Measurements from ENCODE around the gene CELA2B.
"Not testable (repeated sequence)": the region's sequence is repeated elsewhere in the genome, so short reads cannot be mapped to it uniquely, and the experiment has no call there.

CELA2B gene

DNA sequence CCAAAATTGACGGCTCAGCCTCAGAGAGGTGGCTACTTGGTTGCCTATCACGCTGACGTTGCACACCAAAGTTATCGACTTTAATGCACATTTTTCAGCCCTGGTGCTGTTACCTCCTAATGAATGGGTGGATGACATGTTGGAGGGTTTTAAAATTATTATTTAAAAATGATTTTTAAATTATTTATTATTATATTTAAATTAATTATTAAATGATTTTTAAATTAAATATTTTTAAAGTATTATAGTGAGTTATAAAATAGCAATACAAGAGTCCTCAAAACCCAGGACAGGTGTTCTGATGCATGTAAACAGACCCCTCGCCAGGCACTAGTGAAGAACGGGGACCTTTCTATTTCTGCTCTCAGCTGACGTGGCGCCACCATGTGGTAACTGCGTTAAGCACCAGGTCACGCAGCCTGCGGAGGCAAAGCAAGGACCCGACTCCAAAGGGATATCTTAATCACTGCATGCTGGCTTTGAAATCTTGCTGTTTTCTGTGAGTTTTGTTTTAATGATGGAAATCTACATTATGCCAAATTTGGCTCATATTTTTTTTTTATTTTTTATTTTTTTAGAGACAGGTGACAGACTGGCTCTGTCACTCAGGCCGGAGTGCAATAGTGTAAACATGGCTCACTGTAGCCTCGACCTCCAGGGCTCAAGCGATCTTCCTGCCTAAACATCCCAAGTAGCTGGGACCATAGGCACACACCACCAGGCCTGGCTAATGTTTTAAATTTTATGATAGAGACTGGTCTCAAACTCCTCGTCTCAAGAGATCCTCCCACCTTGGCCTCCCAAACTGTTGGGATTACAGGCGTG is 25.5 kb downstream of the CELA2B start:
- DNase-seq, result peak; percentile 71
- ATAC-seq, result peak; percentile 52

DNA sequence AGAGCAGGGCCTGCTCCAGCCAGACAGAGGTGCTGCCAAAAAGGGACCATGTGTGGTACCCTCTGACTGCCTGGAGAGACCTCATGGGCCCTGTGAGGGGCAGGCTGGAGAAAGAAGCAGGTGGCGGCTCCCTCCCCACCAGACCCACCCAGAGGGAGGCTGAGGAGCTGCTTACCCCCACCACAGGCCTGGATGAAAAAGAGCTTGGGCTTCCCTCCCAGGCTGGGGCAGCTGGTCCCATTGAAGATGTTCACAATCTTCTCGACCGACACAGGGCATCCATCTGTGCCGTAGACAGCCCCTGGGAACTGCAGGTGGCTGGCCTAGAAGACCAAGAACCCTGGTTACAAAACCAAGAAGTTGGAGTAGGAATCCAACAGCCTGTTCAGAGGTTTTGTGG is 28.5 kb downstream of the CELA2B start:
- ATAC-seq (no peak), DNase-seq (no peak)

DNA sequence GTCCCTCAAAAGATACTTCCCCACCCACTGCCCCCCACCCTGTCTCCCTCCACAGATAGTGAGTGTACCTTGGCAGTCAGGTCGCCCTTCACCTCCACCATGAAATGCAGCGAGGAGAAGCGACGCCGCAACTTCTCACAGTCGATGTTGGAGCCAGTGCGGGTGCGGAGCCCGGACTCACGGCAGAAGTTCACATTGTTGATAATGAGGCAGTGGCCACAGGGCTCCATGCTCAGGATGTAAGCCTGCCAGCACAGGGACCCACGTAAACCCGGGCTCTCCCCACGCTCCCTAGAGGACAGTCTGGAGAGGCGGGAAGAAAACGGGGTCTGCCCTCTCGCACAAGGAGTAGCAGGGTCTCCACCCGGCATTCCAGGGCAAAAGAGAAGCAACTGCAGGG is 30.9 kb downstream of the CELA2B start:
- ATAC-seq (no peak), DNase-seq (no peak)

DNA sequence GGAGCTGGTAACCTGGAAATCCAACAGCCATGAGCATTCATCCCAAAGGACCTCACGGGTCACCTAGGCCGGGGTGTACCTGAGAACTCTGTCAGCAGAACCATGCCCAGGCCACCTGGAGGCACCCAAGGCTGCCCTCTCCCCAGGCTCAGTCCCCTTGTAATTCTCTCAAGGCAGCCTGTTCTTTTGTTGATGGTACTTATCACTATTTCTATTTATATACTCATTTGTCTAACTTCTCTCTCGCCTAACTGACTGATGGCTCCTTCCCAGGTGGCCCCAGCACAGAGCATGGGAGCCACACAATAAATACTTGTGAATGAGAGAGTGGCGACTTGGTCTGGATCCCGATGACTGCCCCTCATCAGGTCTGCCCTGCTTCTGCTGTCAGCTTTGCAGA is 31.4 kb downstream of the CELA2B start:
- DNase-seq (no peak), ATAC-seq (no peak)

DNA sequence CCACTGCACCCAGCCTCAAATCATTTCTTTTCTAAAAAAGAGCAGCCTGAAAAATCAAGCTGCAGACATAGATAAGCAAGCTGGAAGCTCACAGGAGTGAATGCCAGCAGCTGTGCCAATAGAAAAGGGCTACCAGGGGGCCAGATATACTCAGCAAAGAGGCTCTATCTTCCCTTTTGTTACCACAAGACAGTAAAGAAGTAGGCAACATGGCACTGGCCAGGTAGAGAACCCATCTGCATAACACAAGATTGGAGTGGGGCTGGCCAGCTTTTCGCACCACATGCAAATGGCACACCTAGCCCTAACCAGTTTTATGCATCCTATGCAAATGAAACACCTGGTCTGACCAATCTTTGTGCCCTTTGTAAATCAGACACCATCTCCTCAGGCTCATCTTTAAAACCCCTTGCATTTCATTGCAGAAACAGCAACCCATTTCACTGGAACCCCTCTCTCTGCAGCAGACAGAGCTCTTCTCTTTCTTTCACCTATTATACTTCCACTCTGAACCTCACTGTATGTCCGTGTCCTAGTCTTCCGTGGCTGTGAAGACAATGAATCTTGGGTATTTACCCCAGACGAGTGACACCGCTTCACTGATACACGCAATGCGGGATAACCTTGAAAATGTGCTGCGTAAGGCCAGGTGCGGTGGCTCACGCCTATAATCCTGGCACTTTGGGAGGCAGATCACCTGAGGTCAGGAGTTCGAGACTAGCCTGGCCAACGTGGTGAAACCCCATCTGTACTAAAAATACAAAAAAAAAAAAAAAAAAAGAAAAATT is 33.0 kb downstream of the CELA2B start:
- ATAC-seq (no peak), DNase-seq (no peak)

DNA sequence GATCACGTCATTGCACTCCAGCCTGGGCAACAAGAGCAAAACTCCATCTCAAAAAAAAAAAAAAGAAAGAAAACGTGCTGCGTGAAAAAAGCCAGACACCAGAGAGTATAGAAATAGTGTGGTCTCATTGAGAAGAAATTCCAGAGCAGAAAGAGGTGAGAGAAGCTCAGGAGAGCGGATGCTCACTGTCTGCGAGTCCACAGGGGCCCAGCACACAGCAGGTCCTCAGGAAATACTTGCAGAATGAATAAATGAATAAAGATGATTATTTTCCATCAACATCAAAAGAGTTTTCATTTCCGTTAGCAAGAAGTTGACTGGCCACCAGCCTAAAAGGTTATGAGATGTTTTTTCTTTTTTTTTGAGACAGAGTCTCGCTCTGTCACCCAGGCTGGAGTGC is 33.7 kb downstream of the CELA2B start:
- DNase-seq (no peak), ATAC-seq (no peak)

DNA sequence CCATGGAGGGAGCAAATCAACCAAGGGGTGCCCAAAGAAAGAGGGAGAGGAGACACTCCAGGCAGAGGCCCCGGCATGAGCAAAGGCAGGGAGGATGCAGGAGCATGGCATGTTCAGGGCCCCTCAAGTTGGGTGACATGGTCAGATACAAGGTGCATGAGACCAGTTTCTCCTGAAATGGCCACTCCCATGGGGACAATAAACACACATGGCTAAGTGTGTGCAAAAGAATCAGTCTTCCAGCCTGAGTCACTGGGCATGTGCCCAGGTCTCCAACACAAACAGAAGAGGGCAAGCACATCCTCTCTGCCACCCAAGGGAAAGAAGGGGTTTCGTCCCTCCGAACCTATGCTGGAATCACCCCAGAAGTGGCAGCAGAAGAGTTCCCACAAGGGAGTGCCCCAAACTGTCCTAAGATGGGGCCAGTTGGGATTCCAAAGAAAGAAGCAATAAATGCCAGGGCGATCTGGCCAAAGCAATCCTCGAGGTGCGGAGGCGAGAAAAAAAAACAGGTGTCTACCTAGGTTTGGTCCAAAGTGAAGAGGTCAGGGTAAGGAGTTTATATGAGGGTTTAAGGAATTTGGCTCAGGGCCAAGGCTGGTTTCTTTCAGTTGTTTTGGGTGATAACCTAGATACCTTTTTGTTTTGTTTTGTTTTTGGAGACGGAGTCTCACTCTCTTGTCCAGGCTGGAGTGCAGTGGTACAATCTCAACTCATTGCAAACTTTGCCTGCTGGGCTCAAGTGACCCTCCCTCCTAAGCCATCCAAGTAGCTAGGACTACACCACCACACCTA is 34.9 kb downstream of the CELA2B start:
- no peak for DNase-seq
- ATAC-seq, result no peak

DNA sequence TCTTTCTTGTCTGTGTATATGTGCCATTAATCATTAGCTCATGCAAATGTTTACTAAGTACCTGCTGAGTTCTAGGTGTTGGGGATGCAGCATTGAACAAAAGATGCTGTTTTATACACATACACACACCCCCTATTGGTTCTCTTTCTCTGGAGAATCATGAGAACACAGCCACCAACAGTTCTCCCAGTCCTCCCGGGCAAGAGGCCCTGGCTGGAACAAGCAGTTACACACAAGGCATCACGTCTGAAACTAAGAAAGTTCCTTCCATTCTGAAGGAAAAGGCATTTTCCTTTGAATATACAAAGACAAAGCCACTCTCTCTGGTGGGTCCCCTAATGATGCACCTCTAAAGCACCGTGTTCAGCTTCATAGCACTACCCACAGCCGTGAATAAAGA is 37.3 kb downstream of the CELA2B start:
- no peak for DNase-seq
- ATAC-seq, result no peak

DNA sequence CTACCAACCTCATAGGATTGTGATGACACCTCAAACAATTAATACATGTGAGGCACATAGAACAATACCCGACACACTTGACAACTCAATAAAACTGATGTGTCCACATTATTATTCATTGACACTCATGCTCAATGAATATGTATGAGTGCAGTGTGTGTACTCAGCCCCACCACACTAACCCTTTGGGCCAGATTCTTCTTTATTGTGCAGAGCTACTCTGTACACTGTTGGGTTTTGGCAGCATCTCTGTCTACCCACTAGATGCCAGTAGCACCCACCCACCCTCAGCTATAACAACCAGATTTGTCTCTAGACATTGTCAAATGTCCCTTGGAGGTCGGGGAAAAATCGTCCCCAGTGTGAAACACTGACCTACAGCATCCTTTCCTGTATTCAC is 38.0 kb downstream of the CELA2B start:
- ATAC-seq (no peak), DNase-seq (no peak)

DNA sequence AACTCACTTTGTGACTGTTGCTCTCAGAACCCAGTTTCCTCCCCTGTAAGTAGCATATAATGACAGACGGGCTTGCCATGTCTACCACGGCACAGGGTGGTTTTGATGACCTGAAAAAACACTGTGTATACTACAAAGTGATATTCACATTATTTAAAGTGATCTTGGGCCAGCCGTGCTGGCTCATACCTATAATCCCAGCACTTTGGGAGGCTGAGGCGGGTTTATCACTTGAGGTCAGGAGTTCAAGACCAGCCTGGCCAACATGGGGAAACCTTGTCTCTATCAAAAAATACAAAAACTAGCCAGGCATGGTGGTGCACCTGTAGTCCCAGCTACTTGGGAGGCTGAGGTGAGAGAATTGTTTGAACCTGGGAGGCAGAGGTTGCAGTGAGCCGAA is 38.7 kb downstream of the CELA2B start:
- not testable (repeated sequence) for DNase-seq, ATAC-seq

DNA sequence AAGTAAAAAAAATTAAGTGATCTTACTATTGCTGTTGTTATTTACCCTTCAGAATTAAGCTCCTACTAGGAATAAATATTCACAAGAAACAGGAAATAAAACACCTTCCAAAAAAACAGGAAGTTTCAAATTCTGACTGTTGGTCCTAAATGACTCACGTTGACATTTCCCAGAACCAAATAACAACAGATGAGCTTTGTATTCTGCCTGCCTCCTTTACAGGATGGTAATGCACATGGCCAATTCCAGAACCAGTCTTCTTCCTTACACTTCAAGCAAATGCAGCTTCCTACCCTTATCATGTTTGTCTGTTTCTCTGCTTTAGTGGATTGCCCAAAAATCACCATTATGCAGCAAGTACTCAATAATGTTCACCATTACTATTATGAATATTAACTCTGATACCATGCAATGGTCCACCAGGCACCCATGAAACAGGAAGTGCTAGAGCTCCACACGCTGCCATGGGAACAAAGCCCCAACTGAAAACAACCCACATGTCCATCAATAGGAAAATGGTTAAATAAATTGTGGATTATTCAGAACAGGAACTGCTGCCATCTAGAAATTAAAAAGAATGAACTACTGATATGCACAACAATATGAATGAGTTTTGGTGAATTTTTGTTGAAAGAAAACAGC is 39.2 kb downstream of the CELA2B start:
- DNase-seq, result no peak
- ATAC-seq, result no peak

DNA sequence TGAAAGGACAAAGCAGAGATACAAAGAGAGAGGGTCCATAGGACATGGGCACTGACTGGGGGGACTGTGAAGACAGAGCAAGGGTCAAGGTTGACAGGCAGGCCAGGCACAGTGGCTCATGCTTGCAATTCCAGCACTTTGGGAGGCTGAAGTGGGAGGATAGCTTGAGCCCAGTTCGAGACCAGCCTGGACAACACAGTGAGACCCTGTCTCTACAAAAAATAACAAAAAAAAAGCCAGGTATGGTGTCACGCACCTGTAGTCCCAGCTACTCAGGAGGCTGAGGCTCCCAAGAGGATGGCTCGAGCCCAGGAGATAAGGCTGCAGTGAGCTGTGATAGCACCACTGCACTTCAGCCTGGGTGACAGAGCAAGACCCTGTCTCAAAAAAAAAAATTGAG is 43.7 kb downstream of the CELA2B start:
- DNase-seq (no peak), ATAC-seq (no peak)

DNA sequence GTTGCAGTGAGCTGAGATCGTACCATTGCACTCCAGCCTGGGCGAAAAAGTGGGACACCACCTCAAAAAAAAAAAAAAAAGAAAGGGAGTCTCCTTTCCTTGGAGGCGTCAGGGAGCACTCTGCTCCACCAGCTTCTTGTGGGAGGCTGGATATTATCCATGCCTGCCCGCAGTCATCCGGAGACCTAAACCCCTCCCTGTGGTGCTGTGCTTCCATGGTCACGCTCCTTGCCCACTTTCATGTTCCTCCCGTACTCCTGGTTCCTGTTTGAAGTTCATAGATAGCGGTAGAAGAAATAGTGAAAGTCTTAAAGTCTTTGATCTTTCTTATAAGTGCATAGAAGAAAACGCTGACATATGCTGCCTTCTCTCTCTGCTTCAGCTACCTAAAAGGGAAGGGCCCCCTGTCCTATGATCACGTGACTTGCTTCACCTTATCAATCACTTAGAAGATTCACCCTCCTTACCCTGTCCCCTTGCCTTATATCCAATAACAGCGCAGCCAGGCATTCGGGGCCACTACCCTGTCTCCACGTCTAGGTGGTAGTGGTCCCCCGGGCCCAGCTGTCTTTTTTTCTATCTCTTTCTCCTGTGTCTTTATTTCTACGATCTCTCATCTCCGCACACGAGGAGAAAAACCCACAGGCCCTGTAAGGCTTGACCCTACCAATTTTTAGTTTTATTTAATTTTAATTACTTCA is 45.5 kb downstream of the CELA2B start:
- DNase-seq, ATAC-seq: not testable (repeated sequence)

DNA sequence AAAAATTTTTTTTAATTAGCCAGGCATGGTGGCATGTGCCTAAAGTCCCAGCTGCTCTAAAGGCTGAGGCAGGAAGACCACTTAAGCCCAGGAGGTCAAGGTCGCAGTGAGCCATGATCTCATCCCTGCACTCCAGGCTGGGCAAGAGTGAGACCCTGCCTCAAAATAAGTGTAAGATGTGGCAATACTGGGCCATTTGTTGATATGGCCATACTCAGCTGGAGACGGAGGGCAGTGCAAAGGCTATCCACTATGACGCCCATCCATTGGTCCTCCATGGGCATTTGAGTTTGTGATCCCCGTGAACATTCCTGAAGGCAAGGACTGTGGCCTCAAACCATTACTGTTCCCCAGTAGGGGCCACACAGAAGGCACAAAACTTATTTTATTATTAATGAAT is 46.6 kb downstream of the CELA2B start:
- no peak for DNase-seq
- ATAC-seq, result no peak

DNA sequence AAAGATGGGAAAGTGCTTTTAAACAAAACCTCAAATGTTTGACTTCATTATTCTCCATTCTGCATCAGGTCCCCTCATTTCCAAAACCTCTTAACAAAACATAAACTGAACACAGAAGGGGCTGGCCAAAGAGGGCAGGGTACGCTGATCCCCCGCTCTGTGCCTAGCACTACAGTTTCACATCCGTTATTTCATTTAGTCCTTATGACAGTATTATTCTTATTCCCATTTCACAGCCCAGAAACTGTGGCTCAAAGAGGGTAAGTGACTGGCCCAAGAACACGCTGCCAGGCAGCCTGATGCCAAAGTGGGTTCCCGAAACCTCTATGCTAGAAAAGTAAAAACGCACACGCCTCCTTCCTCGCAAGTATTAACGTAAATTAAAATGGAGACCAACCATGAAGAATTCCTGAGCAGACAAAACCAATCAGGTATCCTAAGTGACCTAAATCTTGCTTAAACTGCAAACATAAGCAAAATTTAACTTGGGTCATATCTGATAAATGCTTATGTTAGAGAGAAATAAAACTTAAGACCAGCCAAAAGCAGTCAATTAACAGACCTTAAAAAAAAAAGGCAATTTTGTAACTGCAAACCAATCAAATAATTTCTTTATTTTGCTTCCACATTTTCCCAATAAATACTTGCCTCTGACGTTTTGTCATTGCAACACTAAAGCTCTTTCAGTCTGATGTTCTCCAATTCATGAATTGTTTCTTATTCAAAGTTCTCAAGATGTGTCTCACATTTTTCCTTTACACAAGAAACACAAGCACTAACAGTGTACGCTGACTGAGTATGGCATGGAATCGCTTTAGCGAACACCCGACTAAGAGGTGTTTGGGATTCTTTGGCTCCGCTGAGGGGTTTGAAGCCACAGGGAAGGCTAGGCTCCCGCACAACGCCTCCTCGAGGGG is 47.5 kb downstream of the CELA2B start:
- no peak for ATAC-seq
- DNase-seq, result no peak

DNA sequence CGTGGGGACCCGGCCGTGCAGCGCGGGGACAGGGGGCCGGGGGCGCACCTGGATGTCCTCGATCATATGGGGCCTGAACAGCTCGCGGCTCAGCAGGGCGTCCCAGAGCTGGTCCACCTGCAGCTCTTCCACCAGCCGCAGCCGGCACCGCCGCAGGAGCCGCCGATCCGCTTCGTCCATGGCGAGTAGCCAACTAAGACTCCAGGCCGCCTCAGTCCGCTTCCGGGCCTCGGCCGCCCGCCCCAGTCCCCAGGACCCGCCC is 48.0 kb downstream of the CELA2B start, which contains the start of gene CASP9:
Gene CASP9 (minus strand): TSS at position 195 of the 262 bp plus-strand sequence. CDS start 15 bp downstream, at position 180.
- ATAC-seq, result no peak
- DNase-seq, result no peak

DNA sequence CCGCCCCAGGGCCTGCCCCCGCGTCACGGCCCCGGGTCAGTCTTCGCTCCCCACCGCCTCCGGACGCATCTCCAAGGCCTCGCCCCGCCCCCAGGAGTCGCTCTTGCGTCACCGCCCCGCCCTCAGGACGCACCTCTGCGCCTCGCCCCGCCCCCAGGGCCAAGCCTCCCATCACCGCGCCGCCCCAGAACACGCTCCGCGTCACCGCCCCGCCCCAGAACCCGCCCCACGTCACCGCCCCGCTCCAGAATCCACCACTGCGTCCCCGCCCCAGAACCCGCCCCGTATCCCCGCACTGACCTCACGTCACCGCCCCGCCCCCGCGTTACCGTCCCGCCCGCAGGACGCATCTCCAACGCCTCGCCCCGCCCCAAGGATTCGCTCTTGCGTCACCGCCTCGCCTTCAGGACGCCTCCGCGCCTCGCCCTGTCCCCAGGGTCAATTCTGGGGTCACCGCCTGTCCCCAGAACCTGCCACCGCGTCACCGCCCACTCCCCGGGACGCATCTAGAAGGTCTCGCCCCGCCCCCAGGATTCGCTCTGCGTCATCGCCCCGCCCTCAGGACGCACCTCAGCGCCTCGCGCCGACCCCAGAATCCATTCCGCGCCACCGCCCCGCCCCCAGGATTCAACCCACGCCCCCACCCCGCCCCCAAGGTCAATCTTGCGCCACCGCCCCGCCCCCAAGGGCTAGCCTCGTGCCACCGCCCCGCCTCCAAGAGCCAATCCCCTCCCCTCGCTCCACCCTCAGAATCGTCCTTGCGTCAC is 48.6 kb downstream of the CELA2B start:
- ATAC-seq, result peak; percentile 59
- DNase-seq, result peak; percentile 100

DNA sequence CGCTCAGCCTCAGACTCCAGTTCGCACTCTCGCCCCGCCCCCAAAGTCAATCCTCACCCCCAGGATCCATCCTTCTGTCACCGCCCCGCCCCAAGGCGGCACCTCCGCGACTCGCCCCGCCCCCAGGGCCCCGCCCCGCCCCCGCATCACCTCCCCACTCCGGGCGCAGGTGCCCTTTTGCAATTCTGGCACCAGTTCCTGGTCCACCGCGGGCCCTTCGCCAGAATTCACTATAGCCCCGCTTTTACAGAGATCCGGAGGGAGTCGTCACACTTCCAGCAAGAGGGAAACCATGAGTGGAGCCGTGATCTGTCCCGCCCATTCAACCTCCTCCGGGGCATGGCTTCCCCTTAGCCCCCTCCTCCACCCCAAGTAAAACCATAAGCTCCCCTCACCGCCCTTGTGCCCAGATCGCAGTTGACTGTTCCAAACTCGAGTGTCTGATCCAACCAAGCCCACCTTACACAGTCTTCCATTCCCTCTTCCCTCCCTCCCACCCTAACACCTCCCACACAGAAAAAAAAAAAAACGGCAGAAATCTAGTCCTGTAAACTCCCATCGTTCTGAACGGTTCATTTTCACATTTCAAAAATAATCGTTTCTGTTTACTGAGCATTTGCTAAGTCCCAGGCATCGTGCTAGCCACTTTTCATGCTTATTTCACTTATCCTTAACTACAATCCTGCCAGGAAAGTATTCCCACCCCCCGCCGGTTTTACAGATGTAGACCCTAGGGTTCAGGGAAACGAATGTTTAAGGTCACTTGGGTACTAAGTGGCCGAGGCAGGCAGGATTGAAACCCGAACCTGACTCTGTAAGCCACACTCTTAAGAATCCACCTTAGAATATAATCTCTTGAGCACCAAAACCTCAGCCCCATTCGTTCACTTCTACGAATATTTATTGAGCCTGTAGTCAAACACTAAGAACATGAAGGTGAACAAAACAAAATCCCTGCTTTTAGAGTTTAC is 49.4 kb downstream of the CELA2B start:
- peak; percentile 16 for DNase-seq
- ATAC-seq, result peak; percentile 65
